Type B pancreatic cell (in vitro differentiated cells): ENCODE results near the gene RBM17. TPM values are rescaled to one million over a fixed set of nuclear protein-coding genes. Genes with fewer than 3 reads are reported as not detected.
"Not testable (repeated sequence)": the region's sequence is repeated elsewhere in the genome, so short reads cannot be mapped to it uniquely, and the experiment has no call there.

Experiments used
- DNase-seq: peaks from one replicate; pipeline ENCODE4 v3.0.0; 2021; ENCODE audit warnings: mixed read lengths; ENCODE audit not compliant: unreplicated experiment; ENCODE audit errors: extremely low spot score
- H3K27ac Mint-ChIP-seq: 2 replicates; pipeline ENCODE4 v1.8.0; 2021; ENCODE audit warnings: mild to moderate bottlenecking, mixed read lengths
- H3K27me3 Mint-ChIP-seq: 2 replicates; pipeline ENCODE4 v1.8.0; 2021; ENCODE audit warnings: mixed read lengths
- H3K36me3 Mint-ChIP-seq: 2 replicates; pipeline ENCODE4 v1.8.0; 2021; ENCODE audit warnings: mixed read lengths
- H3K4me1 Mint-ChIP-seq: one replicate; pipeline ENCODE4 v1.8.0; 2021; ENCODE audit warnings: mixed read lengths; ENCODE audit not compliant: unreplicated experiment
- H3K4me3 Mint-ChIP-seq: 2 replicates; pipeline ENCODE4 v1.8.0; 2021; ENCODE audit warnings: mild to moderate bottlenecking, mixed read lengths
- H3K9me3 Mint-ChIP-seq: 2 replicates; pipeline ENCODE4 v1.8.0; 2021; ENCODE audit warnings: mixed read lengths
- CTCF ChIP-seq: fragments of 200-600 bp; sonication (generic); conservative IDR thresholded peaks from 2 replicates; pipeline ENCODE4 v1.5.0; 2021; ENCODE audit warnings: antibody characterized with exemption, mild to moderate bottlenecking
- total RNA-seq: library from RNA; stranded (reverse); gene quantifications from 2 replicates; pipeline ENCODE4 v1.2.1, GENCODE V29; 2021; ENCODE audit warnings: low replicate concordance

RBM17 gene
- total RNA-seq, 1 donor from 2014 or later, result 105 TPM

DNA sequence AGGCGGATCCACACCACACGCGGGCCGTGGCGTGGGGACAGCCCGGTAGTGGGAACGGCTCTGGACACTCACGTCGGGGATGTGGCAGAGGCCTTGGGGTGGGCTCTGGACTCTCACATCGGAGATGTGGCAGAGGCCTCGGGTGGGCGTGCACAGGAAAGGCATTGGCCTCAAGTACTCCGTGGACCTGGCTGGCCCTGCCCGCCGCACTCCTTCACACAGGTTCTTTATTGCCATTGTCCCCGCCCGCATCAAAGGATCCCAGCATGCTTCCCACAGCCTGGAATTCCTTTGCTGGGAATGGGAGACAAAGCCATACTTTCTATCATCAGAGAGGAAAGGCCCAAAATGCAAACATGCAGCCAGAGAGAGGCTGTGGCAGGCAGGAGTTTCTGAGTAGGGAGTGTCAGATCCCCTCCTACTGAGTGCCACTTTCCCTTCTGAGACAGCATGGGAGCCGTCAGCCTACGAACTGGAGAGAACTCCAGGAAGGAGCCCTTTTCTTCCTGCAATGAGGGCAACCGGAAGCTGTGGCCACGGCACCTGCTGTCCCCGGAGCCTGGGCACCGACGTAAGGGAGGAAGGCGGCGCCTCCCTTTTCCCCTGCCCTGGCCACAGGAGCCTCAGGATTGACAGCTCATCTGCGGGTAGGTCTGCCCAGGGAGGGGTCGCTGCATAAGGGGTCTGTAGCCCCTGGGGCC is 51.5 kb downstream of the RBM17 start:
- peaks cover 57% of the 10 kb centered on the region for H3K27me3 Mint-ChIP-seq
- no peak overlapping the region for H3K4me3 Mint-ChIP-seq
- no peak for DNase-seq
- no peaks in the 10 kb centered on the region for H3K36me3 Mint-ChIP-seq
- H3K9me3 Mint-ChIP-seq, result peaks cover 4% of the 10 kb centered on the region
- no peak for TF ChIP-seq CTCF
- H3K27ac Mint-ChIP-seq, result no peak overlapping the region
- H3K4me1 Mint-ChIP-seq, result peaks cover 7% of the 10 kb centered on the region

GRCh38 chr10:6140965-6141295 is 52.1 kb downstream of the RBM17 start:
- Mint-ChIP-seq H3K9me3 (peaks cover 4% of the 10 kb centered on the region), H3K4me1 (peaks cover 7% of the 10 kb centered on the region), H3K27ac (no peak overlapping the region), H3K4me3 (peak overlapping the region; percentile 14), H3K36me3 (no peaks in the 10 kb centered on the region), H3K27me3 (peaks cover 53% of the 10 kb centered on the region)
- TF ChIP-seq CTCF, result no peak
- DNase-seq, result no peak

DNA sequence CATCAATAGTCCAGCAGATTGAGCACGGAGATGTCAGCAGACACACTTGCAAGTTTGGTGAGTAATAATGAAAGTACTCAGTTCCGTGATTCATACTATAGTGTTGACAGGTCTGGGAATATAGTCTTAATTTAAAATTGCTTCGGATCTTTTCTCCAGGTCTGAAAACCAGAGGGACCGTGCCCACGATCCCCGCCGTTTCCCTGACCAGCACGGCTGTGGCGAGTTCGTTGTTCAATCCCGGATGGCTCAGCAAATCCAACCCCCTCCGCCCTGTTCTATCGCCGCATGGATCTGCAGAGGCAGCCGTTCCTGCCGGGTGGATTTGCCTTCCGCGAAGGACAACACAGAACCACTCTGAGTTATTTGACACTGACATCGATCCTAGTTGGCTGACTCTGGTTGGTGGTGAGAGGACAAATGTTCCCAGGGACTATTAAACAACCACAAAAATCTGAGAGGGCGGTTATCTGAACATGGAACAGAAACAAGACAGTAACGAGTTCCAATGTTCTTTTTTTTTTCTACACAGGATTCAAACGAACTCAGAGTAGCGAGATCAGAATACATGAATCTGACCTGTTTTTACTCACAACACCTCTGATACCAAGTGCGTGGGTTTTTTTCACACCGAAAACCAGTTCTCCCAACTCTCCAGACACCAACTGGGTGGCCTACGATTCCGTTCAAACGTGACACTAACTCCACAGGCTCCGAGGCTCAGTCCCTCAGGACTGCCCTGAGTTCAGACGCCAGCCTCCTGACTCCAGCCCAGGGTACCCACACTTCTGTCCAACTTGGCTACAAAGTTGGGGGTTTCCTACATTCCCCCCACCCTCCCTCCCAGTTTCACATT is 52.7 kb downstream of the RBM17 start:
- DNase-seq, result no peak
- Mint-ChIP-seq H3K36me3 (no peaks in the 10 kb centered on the region), H3K9me3 (peaks cover 4% of the 10 kb centered on the region), H3K27me3 (peaks cover 56% of the 10 kb centered on the region), H3K4me3 (peak overlapping the region; percentile 28), H3K4me1 (peaks cover 8% of the 10 kb centered on the region), H3K27ac (no peak overlapping the region)
- TF ChIP-seq CTCF, result no peak

DNA sequence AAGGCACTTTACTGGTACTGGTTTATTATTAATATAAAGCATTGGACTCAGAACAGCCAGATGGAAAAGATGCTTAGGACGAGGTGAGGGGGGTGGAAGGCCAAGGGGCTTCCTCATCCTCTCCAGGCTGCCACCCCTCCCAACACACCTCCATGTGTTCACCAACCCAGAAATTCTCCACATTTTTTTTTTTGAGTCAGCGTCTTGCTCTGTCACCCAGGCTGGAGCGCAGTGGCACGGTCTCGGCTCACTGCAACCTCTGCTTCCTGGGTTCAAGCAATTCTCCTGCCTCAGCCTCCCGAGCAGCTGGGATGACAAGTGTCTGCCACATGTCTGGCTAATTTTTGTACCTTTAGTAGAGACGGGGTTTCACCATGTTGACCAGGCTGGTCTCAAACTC is 53.4 kb downstream of the RBM17 start:
- H3K4me3 Mint-ChIP-seq, DNase-seq, H3K9me3 Mint-ChIP-seq, H3K36me3 Mint-ChIP-seq, H3K27ac Mint-ChIP-seq: not testable (repeated sequence)
- Mint-ChIP-seq H3K4me1 (peaks cover 12% of the 10 kb centered on the region), H3K27me3 (peaks cover 54% of the 10 kb centered on the region)

- H3K27ac Mint-ChIP-seq, result no peak overlapping the region
- peaks cover 12% of the 10 kb centered on the region for H3K4me1 Mint-ChIP-seq
Observed at GRCh38 chr10:6142644-6143043, 53.8 kb downstream of the RBM17 start.

More at GRCh38 chr10:6142644-6143043, 53.8 kb downstream of the RBM17 start:
- H3K36me3 Mint-ChIP-seq, result no peaks in the 10 kb centered on the region
- peaks cover 4% of the 10 kb centered on the region for H3K9me3 Mint-ChIP-seq
- no peak for DNase-seq
- peaks cover 55% of the 10 kb centered on the region for H3K27me3 Mint-ChIP-seq
- no peak for TF ChIP-seq CTCF
- peak overlapping the region; percentile 41 for H3K4me3 Mint-ChIP-seq
